GM12864 (cell line): ENCODE measurements around the gene BET1L.
"Not testable (repeated sequence)": the region's sequence is repeated elsewhere in the genome, so short reads cannot be mapped to it uniquely, and the experiment has no call there.

ENCODE experiments used
- DNase-seq: peaks from one replicate; pipeline ENCODE4 v3.0.0-alpha.2; 2011; ENCODE audit warnings: low read depth
- H3K4me3 ChIP-seq: 2 replicates; pipeline ENCODE4 v1.5.1; 2011; ENCODE audit warnings: mild to moderate bottlenecking, low read depth, low read length, control low read depth
- CTCF ChIP-seq: IDR thresholded peaks from 2 replicates; pipeline ENCODE4 v1.5.1; 2011; ENCODE audit warnings: low read depth, mild to moderate bottlenecking, moderate library complexity, low read length, control low read depth, inconsistent platforms; ENCODE audit errors: missing control alignments

The BET1L gene

GRCh38 chr11:191490-192478 is 15.4 kb downstream of the BET1L start:
- not testable (repeated sequence) for H3K4me3 ChIP-seq, DNase-seq
- peak; percentile 41 for TF ChIP-seq CTCF

DNA sequence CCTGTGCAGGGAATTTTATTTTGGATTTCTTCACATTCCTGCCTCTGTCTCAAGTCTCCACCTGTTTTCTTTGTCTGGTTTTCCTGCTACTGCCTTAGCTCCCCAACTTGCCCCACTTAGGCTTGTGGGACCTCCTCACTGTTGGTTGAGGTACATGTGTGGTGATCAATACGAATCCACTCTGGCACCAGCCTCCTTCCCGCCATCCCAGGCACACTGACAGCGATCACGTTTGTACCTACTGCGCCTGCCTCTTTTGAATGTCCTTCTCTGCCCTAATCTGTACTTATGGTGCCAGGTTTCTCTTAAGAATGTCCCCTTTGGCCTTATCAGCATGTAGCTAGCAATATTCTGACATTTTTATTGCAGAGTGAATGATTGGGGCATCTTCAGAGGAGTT is 16.7 kb downstream of the BET1L start:
- DNase-seq, H3K4me3 ChIP-seq: not testable (repeated sequence)

DNA sequence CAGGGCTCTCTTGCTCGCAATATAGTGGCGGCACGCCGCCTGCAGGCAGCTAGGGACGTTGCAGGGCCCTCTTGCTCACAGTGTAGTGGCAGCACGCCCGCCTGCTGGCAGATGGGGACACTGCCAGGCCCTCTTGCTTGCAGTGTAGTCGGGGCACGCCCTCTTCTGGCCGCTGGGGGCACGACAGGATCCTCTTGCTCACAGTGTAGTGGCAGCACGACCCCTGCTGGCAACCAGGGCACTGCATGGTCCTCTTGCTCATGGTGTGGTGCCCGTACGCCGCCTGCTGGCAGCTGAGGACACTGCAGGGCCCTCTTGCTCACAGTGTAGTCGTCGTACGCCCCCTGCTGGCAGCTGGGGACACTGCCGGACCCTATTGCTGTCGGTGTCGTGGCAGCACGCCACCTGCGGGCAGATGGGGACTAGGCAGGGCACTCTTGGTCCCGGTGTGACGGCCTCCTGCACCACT is 17.3 kb downstream of the BET1L start:
- H3K4me3 ChIP-seq, DNase-seq: not testable (repeated sequence)

DNA sequence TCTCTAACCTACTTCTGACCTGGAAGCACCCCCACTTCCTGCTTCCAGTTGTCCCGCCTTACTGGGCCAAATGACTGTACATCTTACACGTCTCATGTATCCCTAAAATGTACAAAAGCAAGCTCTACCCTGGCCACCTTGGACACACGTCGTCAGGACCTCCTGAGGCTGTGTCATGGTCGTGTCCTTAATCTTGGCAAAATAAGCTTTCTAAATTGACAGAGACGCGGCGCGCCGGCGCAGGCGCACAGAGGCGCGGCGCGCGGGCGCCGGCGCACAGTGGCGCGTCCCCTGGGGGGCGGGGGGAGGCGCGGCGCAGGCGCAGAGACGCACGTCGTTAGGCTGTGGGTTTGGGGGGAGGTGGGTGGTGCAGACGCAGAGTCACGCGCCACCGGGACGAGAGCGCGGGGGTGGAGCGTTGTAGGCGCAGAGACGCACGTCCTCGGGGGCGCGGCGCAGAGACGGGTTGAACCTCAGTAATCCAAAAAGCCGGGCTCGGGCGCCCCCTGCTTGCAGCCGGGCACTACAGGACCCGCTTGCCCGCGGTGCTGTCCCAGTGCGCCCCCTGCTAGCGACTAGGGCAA is 17.9 kb downstream of the BET1L start:
- peak; percentile 11 for TF ChIP-seq CTCF
- not testable (repeated sequence) for DNase-seq, H3K4me3 ChIP-seq

- H3K4me3 ChIP-seq, DNase-seq: not testable (repeated sequence)
Observed at GRCh38 chr11:180242-180641, 27.0 kb downstream of the BET1L start.
